NCI-H2227 treated with DMSO at 0.1 percent for 48 hours (cell line): ENCODE data around the gene FRS3.

Experiments used
- DNase-seq: peaks from one replicate; lab custom pipeline; 2025; lab: John Stamatoyannopoulos, UW

FRS3 gene

DNA sequence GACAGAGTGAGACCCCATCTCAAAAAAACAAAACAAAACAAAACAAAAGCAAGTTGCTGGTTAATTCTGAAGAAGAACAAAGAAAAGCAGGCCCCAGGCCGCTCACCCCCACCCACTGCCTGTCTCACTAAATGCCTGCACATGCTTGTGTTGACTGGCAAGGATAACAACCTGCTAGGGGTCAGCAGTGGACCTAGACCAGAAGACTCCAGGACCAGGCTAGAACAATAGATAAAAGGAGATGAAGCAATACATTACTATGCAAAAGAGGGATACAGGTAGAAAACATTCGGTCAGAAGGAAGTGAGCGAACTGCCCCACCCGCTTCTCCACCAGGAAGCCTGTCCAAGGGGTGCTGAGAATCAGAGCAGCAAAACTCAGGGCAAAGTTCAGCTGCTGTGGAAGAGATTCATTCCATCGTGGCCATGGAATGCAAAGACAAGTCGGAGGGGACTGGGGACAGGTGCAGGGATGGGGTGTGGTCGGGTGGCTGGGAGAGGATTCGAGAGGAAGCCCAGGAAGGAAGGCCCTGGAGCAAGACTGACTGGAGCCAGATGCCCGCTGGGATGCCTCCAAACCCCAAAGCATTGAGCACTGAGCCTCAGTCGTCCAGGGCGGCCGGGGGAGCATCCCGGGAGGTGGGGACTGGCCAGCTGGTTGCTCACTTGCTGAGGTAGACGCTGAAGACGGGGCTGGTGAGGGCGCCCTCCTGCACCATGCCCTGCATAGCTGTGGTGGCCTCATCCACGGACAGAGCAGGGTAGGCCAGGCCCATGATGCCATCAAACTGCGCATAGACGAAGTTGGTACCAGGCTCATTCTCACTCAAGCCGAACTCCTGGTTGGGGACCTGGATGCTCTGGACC, 37.8 kb downstream of the FRS3 start:
- no peak for DNase-seq

DNA sequence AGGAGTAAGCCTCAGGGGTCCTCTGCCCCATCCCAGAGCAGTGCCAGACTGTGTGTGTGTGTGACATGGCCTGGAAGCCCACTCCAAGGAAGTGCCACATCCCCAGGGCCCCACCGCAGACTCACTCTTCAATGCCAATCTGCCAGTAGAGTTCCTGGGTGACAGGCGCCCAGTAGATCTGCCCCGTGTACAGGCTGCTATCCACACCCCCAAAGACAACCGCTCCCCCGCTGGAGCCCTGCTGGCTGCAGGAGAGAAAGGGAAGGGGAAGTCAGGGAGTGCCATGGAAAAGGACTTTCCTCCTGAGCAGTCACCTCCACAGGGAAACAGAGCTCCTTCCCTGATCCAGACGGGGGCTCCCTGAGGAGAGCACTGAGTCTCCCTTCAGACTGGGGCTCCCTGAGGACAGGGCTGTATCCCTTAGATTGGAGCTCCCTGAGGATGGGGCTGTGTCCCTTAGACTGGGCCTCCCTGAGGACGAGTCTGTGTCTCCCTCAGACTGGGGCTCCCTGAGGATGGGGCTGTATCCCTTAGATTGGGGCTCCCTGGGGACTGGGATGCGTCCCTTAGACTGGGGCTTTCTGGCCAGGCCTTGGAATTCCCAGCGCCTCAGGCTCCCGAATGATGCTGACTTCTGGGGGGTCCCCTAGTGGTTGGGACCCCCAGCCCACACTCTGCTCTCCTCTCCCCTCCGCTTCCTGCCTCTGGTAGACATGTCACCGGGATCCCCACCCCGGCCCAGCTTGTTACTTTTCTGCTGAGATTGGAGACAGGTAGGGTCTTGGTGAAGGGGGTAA, 39.1 kb downstream of the FRS3 start:
- DNase-seq = no peak

DNA sequence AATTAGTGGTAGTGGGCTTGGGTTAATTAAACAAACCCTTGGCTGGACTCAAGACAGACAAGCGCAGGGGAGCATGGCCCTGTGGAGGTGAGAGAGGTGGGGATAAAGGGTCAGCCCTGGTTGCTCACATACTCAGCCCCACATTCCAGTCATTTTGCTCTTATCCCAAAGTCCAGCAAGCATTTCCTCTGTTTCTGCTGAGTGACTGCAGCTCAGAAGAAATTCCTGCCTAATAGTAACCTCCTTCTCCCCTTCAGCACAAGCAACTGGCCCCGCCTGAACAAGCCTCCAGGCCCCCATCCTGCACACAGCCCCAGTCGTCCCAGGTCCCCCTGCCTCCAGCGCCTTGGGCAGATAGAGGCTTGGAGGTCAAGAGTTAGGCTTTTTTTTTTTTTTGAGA, 40.7 kb downstream of the FRS3 start:
- no peak for DNase-seq

DNA sequence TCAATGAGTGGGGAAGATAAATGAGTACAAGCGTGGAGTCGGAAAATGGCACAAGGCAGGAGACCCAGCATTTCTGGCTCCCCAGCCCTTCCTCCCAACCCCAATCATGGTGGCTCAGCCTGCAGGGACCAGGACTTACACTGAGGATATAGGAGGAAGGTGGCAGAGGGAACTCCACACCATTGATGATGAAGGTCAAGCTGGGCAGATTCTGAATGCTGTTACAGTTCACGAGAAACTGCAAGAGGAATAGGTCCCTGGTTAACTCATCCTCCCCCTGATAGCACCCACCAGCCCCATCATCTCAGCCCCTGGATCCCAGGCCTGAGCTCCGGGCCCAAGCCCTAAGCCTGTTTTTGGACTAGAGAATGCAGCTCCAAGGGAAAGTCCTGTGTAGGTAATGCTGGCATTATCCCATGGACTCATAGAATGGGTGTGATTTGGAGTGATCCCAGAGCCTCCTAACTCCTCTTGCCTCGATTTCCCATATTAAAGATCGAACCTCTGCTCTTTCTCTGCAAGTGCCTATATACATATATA, 42.0 kb downstream of the FRS3 start:
- no peak for DNase-seq

DNA sequence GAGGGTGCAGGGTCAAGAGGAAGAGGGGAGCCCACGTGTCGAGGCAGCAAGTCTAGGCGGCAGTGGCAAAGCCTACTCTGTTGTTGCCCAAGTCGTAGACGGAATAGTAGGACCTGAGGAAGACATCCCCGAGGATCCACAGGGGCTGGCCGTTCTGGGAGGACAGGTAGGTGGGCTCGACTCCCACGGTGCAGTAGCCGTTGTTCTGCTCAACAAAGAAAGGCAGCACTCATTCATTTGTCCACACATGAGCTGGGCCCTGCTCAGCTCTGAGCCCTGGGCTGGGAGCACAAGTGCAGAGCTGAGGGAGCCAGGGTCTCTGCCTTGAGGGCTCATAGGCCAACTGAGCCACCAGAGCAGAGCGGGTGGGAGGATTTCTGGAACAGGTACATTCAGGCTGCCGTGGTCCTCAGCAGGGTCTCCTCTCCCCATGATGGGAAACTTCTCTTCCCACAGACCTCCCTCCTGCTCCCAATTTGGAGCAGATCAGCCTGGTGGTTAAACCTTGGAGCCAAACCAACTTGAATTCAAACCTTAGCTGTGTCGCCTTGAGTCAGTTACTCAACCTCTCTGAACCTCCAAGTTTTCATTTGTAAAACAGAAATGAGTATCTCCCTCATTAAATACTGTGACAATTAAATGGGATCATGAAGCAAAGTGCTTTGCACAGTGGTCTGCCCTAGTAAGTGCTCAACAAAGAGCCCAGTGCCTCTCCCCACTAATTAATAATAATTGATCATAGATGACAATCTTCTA, 42.7 kb downstream of the FRS3 start:
- DNase-seq = no peak

DNA sequence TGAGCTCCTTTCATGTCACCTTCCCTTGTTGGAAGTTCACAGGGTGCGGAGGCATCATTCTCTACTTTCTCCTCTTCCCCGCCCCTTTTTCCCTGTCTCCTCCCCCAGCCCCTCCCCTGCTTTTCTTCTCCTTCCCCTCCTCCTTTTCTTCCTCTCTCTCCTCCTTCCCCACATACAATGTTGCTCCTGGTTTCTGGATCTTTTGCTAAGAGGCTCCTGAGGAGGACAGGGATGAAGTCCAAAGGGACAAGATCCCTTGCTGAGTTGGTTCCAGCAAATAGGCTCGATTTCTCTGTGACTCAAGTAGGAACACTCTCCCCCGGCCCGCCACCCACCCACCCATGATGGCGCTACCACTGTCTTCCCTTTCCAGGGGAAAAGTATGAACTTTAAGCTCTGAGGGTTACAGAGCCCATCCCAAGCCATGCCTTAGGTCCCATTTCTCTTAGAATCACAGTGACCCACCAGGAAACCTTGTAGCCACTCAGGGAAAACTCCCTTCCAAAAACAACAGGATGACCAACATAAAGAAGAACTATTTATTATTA, 43.4 kb downstream of the FRS3 start:
- no peak for DNase-seq

DNA sequence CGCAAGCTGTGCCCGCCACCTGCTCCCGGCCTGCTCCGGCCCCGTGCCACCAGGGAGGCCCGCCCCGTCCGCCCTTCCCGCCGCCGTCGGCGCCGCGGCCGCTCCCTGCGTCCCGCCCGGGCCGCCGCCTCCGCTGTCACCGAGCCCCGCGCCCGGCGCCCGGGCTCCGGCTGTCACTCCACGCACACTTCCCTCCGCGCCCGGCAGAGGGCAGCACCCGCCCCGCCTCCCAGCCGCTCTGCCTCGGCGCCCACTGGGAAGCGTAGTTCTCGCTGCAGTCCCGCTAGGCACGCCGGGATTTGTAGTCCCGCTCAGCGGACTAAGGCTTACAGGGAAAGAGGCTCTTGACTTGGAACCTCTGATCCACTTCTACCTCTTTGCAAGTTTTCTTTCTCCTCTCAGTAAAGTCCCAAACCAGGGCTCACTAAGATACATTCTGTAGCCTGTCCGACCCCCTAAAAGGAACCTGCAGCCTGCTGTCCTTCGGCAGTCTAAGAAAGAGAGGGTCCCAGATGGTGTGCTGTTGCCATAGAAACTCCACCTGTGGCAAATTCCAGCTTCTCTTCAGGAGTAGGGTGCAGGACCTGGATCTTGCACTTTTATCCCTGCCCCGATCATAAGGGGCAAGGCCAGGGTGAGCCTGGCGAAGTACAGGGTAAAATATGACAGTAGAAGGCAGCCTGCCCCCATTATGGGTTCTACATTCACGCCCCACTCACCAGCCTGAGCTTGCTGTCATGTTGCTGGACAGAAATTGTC, 44.1 kb downstream of the FRS3 start, which contains the start of gene TFEB:
TSS of gene TFEB (minus strand) at position 182 of the 759 bp plus-strand sequence. CDS start 44,395 bp downstream, outside the sequence.
- DNase-seq = peak; percentile 50

DNA sequence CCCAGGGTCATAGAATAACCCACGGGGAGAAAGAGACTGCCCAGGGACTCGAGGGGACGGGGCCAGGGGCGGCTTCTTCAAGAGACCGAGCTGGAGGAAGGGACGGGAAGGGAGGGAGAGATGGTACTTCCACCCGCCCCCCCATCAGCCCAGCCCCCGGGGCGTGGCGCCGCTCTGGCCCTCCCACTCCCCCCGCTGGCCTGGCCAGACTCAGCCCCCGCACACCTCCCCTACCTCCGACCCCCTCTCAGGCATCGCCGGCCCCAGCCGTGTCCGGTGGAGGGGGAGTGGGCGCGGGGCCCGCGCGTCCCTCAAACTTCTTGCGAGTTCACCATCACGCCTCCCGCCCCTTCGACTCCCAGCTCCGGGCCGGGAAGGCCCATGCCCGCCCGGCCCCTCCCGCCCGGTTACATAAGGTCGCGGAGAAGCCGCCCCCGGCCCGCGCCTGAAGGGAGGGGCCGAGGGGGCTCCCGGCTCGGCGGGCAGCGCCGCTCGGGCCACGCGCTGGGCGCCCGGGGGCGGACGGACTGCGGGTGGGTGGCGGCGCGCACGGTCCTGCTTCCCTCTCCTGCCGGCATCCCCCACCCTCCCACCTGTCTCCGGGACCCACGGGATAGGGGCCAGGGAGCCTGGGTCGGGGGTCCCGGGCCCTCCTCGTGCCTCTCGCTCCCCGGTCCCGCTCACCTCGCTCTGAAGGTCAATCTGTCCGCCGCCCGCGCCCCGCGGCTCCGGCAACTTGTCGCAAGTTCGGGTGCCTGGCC, 44.9 kb downstream of the FRS3 start:
- DNase-seq = peak; percentile 26

DNA sequence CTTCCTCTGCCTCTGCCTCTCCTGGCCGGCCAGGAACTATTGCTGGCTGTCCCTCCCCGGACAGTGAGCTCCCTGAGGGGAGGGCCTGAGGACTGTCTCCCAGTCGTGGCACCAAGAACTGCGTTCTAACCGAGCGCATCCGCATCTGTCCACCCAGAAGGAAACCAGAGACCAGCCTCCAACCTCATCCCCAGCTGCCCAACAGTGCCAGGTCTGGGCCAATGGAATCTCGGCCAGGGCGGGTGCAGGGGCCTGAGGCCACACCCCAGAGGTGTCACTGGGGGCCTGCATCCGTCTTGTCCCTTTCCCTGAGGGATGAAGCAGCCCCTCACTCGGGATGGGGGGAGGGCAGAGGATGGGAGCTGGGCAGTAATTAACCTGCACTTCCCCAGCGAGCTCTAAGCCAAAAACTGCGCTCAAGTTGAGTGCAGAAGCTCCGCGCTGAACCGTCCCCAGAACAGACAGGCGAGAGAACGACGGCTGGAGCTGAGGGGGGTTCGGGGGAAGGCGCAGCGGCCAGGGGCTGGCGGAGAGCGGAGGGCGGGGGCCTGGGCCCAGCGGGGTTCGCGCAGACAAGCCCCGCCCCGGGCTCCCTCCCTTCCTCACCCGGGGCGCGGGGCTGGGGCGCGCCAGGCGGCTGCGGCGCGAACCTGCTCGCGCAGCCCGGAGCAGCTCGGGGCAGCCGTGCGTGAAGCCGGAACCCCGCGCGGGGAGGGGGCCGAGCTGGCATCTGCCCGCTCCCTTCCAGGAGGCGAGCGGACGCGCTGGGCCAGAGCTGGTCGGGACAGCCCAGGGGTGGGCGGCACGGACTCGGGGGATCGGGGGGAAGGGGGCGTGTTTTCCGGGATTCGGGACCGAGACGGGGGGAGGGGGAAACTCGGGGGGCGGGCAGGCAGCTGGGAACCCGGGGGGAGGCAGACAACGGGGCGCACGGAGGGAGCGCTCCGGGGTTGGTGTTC, 45.7 kb downstream of the FRS3 start:
- DNase-seq = peak; percentile 67

DNA sequence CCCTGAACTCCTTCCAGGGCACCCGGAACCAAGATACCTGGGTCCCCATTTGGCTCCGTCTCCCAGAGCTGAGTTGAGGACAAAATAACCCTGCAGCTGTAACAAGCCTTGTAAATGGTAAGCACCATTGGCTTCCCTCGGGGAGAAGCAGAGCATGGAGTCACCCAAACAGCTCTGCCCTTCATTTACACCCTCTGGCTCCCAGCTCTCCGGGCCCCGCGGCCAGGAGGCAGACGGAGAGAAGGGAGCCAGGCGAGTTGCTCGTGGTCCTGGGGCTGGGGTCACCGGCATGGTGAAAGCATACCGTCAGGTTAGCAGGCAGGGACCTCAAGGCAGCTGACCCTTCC, 46.4 kb downstream of the FRS3 start:
- DNase-seq = no peak

DNA sequence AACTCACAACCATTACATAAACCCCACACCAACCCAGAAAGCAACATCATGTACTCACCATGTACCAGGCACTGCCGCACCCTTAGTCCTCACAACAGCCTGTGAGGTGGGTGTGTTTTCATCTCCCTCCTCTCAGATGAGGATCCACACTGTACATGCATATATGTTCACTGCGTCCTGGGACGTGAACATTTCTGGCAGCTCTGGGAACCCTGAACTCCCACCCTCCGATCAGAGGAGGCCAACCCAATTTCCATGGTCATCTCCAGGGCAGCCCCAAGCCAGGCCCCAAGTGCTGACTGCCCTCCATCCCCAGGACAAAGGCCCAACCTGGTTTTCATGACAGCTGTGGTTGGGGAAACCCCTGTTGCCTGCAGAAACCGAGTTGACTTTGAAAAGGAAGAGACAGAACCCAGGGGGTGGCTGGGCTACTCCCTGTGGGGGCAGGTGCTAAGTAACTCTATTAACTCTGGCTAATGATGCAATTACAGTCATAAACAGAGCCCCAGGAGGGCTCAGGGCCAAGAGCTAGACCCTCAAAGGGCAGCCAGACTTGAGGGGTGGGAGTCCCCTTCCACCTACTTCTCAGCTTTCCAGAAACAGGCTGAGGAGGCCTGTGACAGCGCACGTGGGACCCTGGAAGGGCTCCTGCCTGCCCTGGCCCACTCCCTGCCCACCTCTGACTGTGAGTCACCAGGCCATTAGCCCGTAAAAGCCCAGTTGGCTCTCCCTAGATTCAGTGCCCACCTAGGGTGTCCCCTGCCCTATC, 46.9 kb downstream of the FRS3 start:
- no peak for DNase-seq

DNA sequence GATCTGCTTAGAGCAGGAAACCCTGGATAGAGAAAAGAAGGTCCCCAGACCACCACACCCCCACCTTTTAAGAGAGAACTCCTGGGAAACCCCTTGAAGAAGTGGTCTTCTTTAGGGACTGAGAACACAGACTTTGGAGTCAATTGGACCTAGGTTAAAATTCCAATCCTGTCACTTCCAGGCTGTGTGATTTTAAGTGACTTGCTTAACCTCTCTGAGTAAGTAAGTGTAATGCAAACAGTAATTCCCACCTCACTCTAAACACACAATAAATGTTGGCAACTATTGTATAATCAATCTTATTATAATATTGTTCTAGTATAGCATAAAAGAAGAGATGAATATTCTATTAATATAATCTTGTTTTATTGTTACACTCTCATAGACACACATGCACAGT, 47.6 kb downstream of the FRS3 start:
- no peak for DNase-seq

DNA sequence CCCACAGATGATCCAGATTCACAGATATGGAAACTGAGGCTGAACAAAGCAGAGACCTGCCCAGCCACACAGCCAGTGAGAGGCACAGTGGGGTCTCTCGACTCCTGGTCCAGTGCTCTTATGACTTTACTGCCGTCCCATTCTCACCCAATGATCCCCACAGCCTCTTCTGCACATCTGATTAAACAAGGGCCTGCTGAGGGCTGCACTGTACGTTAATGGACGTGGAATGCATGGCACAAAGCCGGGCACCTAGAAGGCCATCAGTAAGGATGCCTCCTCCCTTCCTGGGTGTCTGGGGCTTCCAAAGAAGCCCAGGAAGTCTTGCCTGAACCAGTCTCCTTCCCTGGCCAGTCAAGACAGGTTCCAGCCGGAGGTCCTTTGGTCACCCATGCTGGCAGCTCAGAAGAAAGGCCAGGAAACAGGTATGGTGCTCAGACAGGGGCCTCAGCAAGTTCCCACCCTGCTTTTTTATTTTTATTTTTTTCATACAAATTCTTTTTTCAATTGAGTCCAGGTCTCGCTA, 48.1 kb downstream of the FRS3 start:
- DNase-seq = no peak

DNA sequence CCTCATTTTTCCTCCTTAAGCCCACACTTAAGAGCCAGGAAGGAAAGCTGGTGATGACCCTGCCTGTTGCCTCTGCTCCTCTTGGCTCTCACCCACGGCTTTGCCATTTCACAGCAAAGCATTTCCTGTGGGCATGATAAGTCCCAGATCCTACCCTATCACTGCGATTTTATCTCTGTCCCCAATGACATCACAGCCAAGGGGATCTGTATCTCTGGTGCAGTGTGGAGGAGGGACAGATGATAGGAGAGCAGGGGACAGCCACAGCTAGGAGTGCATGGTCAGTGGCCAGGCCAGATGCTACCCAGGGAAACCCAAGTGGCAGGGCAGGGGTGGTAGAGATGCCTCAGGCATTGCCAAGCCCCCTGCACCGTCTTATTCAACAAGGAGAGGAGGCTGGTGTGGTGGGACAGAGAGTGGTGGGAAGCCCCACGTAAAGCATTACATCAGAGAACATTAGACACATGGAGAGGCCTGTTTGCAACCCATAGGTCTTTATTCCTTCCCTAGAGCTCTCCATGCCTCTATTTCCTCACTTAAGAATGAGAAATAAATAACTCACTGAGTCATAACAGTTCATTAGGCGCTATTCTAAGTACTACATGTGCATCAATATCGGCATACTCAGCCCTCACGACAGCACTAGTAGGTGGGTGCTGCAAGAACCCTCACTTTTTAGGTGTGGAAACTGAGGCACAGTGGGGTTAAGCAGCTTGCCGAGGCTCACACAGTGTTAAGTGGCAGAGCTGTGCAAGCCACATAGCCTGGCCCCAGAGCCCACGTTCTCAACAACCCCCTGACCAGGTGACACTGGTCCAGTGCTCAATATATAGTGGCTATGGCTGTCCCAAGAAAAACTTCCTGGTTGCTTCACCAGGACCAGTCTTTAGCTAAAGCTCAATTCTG, 48.9 kb downstream of the FRS3 start:
- DNase-seq = no peak

DNA sequence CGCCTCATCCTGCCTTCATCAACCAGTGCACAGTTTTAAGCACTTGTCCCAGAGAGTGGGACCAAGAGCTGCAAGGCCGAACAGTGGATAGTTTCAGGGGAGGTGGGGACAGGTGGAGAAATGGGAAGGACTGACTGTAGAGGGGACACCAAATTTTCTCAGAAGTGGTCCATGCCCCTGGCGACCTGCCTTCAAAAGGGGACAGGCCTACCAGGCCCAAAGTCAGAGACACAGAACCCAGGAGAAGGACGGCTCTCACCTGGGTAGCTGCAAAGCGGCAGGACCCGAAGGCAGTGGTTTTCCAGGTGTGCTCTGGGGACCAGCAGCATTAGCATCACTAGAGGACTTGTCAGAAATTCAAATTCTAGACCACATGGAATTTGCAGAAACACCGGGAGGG, 50.1 kb downstream of the FRS3 start:
- no peak for DNase-seq

DNA sequence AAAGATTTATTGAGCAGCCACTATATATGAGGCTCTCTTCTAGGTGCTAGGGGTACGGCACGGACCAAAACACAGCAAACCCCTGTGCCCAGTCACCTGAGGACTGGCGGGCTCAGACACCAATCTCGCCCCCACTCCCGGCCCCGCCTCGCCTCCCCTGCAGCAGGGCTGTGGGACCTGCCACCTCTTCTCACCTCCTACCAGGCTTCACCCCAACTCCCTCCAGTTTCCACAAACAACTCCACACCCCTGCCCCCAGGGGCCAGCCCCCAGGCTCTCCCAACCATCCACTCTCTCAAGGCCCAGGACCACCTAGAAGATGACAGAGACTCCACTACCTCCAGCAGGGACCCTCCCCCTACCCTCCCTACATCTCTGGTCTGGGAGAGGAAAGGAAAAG, 50.7 kb downstream of the FRS3 start:
- DNase-seq = no peak
